Left cardiac atrium (tissue), 4 donors: ENCODE data around the gene NXN. TPM values are rescaled to one million over a fixed set of nuclear protein-coding genes. Genes with fewer than 3 reads are reported as not detected.
"Not testable (repeated sequence)": the region's sequence is repeated elsewhere in the genome, so short reads cannot be mapped to it uniquely, and the experiment has no call there.

Experiments used
- ATAC-seq, 2 donors: fragments of 200-7000 bp; cut with Tn5 transposase; one replicate each; pipeline ENCODE4 v1.9.1; 2020; ENCODE audit warnings: mild to moderate bottlenecking in 2 of 2, moderate library complexity in 2 of 2
- DNase-seq: peaks from one replicate; pipeline ENCODE4 v3.0.0-alpha.2; 2020
- intact Hi-C, 2 donors: fragments of 100-400 bp; cut with DNase I; formaldehyde crosslinking; loops; one replicate each; pipeline versions ENCODE4 v1.14.1 to v1.15.1; 2022 to 2023
- total RNA-seq, 2 donors: library from RNA; stranded (reverse); fragmentation: NEBNext Ultra II Directional; extraction: Animal tissue kit (Norgen Biotek cat#: 25700); gene quantifications; one replicate each; pipeline ENCODE4 v1.2.1, GENCODE V29; 2021
- donor health status: DM: no; HTN: yes; CAD: no.
- donor health status: DM: no; HTN: yes; CAD: no; lungs with severe emphysema.
- donor health status: DM: yes; HTN: yes; CAD: no.
- donor health status: Dilated cardiomyopathy.

Gene NXN
- total RNA-seq, 2 donors from 2014 or later, result 16.7 to 20.8 TPM

- ATAC-seq (no peak), DNase-seq (peak; percentile 55)
- intact Hi-C loops, result no loop called here
Observed at GRCh38 chr17:909642-910323, 69.8 kb downstream of the NXN start.

- ATAC-seq, result no peak
- DNase-seq, result no peak
- intact Hi-C loops, result no loop called here
Observed at GRCh38 chr17:907725-908124, 71.9 kb downstream of the NXN start.

GRCh38 chr17:905708-906107 lies 73.9 kb downstream of the NXN start:
- ATAC-seq, DNase-seq, intact Hi-C loops: not testable (repeated sequence)

GRCh38 chr17:903691-904481 lies 75.7 kb downstream of the NXN start:
- ATAC-seq (peak in 1 of 2 donors; percentile 55), DNase-seq (no peak)
- intact Hi-C loops, result no loop called here

GRCh38 chr17:902463-902862 lies 77.1 kb downstream of the NXN start:
- intact Hi-C loops, result no loop called here
- DNase-seq (no peak), ATAC-seq (no peak)

GRCh38 chr17:901964-902363 lies 77.6 kb downstream of the NXN start:
- DNase-seq, result no peak
- intact Hi-C loops, result no loop called here
- ATAC-seq, result peak in 1 of 2 donors; percentile 79

GRCh38 chr17:901191-901950 lies 78.2 kb downstream of the NXN start:
- intact Hi-C loops, result no loop called here
- DNase-seq, result peak; percentile 78
- ATAC-seq, result peak; percentile 85 to 88

GRCh38 chr17:900336-900934 lies 79.1 kb downstream of the NXN start:
- intact Hi-C loops, result no loop called here
- no peak for ATAC-seq
- DNase-seq, result no peak

- ATAC-seq (no peak), DNase-seq (no peak)
- intact Hi-C loops, result no loop called here
Observed at GRCh38 chr17:897970-898619, 81.5 kb downstream of the NXN start.

- DNase-seq (peak; percentile 59), ATAC-seq (peak; percentile 27 to 81)
- intact Hi-C loops, result no loop called here
Observed at GRCh38 chr17:896953-897661, 82.5 kb downstream of the NXN start.

- DNase-seq, result no peak
- intact Hi-C loops, result no loop called here
Observed at GRCh38 chr17:896454-896853, 83.1 kb downstream of the NXN start.

GRCh38 chr17:892958-893357 lies 86.6 kb downstream of the NXN start:
- ATAC-seq, result no peak
- no peak for DNase-seq

More at GRCh38 chr17:896454-896853, 83.1 kb downstream of the NXN start:
- no peak for ATAC-seq

GRCh38 chr17:888998-889441 lies 90.6 kb downstream of the NXN start:
- ATAC-seq (no peak), DNase-seq (no peak)
- intact Hi-C loops, result no loop called here

More at GRCh38 chr17:892958-893357, 86.6 kb downstream of the NXN start:
- intact Hi-C loops, result no loop called here

GRCh38 chr17:887551-888209 lies 91.9 kb downstream of the NXN start:
- intact Hi-C loops, result no loop called here
- DNase-seq, result no peak

GRCh38 chr17:885971-886571 lies 93.5 kb downstream of the NXN start:
- DNase-seq (peak; percentile 82), ATAC-seq (peak; percentile 41 to 74)
- intact Hi-C loops, result no loop called here

More at GRCh38 chr17:887551-888209, 91.9 kb downstream of the NXN start:
- no peak for ATAC-seq

GRCh38 chr17:883586-883962 lies 96.0 kb downstream of the NXN start:
- DNase-seq (no peak), ATAC-seq (no peak)
- intact Hi-C loops, result loop anchor here in 1 of 2 donors (5.0 kb wide), 1 partner anchor 94 kb away; the partner anchor contains the start of gene NXN
